Stimulated activated CD4-positive, alpha-beta T cell treated with anti-CD3 and anti-CD28 coated beads, Interleukin-1b, Interleukin-23, amount 100 ng/mL, for 48 hours (primary cell): ENCODE data around the gene GYPC.
"Not testable (repeated sequence)": the region's sequence is repeated elsewhere in the genome, so short reads cannot be mapped to it uniquely, and the experiment has no call there.

ENCODE experiments used
- DNase-seq: peaks from one replicate; pipeline ENCODE4 v3.0.0-alpha.2; 2020

GYPC gene, protein sequence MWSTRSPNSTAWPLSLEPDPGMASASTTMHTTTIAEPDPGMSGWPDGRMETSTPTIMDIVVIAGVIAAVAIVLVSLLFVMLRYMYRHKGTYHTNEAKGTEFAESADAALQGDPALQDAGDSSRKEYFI

DNA sequence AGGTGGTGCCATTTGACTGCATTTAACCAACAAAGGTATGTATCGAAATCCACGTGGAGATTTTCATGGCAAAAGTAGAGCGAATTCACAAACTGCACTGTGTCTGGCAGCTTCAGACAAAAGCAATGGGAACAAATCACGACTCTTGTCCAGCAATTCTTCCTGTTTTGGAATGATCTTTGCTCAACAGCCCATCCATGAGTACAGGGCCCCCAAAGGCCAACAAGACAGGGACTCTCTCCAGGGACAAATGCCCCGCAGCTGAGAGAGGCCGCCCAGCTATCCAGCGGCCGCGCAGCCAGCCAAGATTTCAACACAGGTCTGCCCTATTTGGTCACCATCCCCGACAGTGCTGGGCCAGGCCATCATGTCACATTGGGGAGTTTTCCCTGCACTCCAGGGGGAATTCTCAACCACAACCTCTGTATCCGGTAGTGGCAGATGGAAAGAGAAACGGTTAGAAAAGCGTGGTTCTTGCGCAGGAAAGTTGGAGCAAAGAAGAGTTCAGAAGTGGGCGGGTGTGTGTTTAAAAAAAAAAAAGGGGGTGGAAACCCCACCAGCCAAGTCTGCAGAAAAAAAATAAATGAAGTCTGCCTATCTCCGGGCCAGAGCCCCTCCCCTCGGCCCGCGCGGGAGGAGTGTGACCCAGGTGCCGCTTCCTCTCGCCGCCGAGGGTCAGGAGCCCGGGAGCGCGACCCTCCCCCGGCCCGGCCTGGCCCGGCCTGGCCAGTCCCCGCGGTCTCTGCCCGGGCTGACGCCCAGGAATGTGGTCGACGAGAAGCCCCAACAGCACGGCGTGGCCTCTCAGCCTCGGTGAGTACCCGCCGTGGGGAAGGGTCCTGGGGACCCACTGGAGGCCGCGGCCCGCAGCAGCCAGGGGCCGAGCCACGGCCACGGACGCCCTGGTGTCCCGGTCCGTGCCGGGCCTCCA is at the start of gene GYPC:
TSS of gene GYPC (plus strand) at position 659 of the 931 bp plus-strand sequence. CDS start at position 765, 106 bp downstream.
- peak; percentile 53 for DNase-seq

DNA sequence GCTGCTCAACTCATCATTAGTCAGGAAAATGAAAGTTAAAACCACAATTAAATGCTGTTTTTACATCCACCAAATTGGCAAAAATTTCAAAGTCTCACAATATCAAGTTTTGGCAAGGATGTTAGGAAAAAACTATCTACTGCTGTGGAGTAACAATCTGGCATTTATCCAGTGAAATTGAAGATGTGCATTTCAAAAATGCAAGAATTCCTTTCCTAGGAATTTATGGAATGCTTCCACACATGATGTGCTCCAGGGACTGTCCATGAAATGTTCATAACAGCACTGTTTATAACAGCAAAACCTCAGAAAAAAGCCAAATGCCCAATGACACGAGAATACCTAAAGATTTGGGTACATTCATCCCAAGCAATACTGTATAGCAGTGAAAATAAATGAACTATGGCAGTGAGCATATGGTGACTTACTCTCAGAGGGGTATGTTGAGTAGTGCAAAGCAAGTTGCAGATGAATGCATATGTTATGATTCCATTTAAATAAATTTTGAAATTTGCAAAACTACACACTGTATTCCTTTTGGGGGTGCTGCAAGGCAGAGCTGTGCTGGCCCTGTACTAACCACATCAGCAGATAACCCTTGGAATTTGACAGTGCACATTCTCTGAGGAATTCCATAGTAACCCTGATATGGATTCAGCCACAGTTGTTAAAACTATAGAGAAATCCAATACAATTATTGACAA is 41.3 kb upstream of the GYPC start:
- no peak for DNase-seq

GRCh38 chr2:126616606-126617069 is 39.3 kb upstream of the GYPC start:
- DNase-seq: no peak

GRCh38 chr2:126620302-126620701 is 35.7 kb upstream of the GYPC start:
- DNase-seq: no peak

DNA sequence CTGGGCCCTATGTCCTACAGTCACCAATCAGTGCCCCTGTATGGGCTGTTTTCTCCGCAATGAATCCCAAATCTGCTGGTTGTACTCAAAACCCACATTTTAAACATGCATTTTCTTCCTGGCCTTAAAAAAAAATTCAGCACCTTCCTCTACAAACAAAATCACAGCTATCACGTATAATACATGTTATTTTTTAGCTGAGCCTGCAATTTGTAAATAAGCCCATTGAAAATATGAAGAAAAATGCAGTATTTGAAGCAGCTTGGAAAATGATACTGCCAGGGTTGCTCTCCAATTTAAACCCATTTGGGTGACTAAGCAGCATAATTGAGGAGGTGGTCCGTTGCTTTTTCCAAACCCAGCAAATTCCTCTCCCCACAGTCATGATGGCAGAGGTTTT is 33.0 kb upstream of the GYPC start:
- DNase-seq: no peak

DNA sequence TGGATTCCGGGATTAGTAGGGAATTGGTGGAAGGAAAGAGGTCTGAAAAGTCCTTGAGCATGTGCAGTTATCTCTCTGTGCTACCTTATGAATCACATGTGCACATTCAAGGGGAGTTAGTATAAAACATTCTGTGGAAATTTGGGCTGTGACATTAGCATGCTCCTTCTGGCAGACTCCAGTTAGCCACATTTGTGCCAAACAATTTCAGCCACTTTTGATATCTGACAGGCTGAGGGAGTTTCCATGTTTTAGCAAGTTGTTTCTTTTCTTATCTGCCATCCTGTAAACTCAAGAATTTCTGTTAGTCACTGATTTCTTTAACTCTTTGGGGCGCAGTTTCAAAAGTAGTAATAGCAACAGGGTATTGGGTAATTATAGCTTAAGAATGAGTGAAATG is 28.3 kb upstream of the GYPC start:
- DNase-seq: no peak

DNA sequence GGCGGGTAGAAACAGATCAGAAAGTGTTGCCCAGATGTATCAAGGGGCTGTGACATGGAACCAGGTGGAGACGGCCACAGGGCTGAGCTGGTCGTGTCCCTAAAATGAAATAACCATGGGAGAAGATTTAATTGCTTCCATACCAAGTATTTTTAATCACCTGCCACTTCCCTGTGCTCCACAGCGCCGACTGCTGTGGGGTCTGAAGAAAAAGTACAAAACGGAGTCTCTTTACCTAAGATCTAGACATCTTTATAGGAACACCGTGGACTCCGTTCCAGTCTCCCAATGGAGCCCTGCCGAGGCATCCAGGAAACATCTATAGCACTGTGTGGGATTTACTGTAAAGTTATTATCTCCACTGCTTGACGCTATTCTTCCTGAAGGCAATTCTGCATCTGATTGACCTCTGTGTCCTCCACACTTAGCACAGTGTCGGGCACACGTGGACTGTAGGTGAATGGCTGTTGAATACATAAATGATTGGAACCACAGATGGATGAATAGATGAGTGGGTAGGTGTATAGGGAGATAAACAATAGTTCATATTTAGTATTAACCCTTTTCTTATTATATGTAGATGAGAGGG is 21.6 kb upstream of the GYPC start:
- DNase-seq: no peak

DNA sequence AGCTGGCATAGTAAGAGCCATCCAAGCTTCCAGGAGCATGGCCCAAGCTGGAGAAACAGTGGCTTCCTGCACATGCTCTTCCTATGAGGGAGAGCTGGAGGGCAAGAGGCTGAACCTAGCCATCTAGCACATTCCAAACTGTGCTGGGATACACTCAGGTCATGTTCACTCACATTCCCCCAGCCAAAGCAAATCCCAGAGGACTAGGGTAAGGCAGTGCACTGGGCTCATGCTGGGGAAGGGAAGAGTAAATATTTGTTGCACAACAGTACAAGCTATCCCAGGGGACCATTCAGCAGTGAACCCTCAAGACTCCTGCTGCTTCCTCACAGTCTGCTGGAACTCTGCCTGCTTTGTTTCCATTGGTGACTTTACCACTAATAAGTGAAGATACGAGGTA is 20.7 kb upstream of the GYPC start:
- DNase-seq: no peak

DNA sequence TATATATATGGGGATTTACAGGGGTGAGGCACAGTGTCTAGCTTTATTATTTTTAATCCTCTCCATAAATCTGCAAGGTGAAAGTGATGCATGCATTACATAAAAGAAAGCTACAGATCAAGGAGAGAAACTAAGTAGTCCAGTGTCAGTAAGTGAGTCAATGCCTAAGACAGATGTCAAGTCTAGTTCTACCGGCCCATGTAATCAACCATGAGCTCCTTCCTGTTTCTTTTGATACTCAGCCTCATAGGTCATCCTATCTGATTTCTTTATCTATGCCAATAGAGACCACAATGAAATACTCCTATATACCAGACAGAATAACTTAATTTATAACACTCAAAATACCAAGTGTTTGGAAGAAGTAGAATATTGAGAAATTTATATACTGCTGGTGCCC is 20.2 kb upstream of the GYPC start:
- DNase-seq: no peak

GRCh38 chr2:126637386-126637785 is 18.6 kb upstream of the GYPC start:
- DNase-seq: no peak

GRCh38 chr2:126638746-126639145 is 17.2 kb upstream of the GYPC start:
- no peak for DNase-seq

DNA sequence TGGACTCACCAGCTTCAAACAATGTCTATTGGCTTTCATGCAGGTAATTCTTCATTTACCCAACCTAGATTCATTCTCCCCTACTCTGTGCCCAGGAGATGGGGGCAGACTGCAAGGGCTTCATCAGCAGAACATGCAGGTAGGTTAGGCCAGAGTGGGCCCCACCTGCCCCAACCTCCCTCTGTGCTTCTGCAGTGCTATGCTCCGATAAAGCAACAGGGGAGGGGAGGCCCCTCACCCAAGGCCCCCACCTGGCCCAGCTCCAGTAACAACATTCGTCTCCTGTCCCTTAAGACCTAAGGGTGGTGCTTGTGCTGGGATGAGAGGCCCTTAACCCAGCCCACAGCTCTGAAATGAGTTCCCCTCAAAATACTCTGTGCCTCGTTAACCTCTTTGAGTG is 16.7 kb upstream of the GYPC start:
- no peak for DNase-seq

DNA sequence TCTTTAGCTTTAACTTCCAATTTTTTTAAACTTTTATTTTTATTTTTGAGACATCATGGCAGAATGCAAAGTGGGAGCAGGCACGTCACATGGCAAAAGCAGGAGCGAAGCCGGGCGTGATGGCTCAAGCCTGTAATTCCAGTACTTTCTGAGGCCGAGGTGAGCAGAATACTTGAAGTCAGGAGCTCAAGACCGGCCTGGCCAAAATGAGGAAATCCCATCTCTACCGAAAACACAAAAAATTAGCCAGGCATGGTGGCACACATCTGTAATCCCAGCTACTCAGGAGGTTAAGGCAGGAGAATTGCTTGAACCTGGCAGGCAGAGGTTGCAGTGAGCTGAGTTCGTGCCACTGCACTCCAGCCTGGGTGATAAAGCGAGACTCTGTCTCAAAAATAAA is 14.7 kb upstream of the GYPC start:
- not testable (repeated sequence) for DNase-seq

DNA sequence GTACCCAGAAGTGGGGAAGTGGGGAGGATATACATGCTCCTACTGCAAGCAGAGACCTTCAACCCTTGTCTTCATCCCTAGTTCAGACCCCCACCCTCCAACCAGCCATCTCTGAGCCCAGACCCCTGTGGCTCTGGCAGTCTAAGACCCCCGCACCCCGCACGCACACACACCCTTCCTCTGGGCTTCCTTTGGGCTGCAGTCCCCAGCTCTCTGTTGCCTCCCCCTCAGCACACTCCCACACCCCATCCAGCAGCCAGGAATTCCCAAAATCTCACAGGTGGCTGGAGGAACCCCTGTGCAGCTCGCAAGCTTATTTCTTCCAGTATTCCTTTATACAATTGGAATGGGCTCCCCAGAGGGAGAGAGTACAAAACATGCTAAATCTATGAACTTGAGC is 13.9 kb upstream of the GYPC start:
- DNase-seq: no peak

DNA sequence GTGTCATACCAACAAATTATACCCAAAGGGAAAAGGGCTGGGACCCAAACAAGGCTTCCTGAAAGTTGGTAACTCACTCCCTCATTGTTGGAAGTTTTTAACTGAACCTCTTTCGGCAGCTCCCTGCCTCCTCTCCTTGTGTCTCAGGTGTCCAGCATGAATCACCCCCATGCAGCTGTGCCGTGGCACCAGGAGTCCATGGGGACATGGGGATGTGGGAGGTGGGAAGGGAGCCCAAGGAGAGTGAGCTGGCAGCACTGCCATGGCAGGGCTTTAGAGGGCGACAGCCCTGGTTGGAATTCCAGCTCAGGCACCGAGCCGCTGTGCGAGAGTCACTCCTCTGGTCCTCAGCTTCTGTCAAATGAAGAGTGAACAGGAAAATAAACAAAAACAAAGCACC is 12.5 kb upstream of the GYPC start:
- DNase-seq: no peak

DNA sequence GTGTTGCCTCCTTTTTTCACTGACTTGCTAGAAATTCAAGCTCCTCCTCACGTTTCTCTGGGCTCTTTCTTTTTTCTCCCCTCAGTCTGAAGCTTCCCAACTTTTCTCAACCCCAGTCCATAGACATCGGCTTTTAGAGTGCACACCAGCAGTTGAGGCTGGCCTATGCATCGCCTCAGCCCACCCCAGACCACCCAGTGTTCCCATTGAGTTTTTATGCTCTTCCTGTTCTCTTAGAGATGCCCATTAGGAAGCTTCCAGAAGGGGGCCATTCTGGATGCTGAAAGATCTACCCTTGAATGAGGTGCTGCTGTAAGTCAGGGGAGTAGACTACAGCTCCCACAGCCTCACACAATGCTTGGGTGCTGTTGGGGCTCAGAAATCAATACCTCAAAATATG is 12.0 kb upstream of the GYPC start:
- DNase-seq: no peak

DNA sequence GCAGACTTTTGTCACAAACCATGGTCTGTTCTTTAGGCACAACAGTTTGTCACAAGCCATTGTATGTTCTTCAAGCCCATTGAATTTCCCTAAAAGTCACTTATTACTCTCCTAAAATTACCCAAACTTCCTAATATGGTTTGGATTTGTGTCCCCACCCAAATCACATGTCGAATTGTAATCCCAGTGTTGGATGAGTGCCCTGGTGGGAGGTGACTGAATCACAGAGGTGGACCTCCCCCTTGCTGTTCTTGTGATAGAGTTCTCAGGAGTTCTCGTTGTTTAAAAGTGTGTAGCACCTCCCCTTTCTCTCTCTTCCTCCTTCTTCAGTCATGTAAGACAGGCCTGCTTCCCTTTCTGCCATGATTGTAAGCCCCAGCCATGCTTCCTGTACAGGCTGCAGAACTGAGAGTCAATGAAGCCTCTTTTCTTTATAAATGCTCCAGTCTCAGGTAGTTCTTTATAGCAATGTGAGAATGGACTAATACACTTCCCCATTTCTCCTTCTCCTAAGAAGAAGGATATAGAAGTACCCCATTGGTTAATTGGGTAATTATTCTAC is 11.2 kb upstream of the GYPC start:
- no peak for DNase-seq

DNA sequence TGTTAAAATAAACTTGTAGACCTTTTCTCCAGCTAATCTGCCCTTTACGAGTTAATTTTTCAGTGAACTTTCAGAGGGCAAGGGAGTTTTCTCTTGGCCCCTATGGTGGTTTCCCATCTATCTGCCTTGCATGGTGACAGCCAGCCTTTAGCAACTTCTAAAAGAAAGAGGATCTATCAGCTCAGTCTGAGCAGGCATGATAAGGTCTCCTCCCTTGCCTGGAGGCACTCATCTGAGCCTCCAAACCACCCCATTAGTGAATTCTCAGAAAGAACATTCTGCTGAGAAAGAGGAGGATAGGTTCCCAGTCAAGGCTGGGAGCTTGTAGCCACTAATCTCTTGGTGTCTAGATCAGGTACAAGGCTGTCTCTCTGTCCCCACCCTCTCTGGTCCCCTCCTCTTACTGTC is 10.7 kb upstream of the GYPC start:
- DNase-seq: no peak

- no peak for DNase-seq
Measured at GRCh38 chr2:126646026-126646425, 9.9 kb upstream of the GYPC start.

GRCh38 chr2:126647714-126648344 is 8.1 kb upstream of the GYPC start:
- DNase-seq: not testable (repeated sequence)

DNA sequence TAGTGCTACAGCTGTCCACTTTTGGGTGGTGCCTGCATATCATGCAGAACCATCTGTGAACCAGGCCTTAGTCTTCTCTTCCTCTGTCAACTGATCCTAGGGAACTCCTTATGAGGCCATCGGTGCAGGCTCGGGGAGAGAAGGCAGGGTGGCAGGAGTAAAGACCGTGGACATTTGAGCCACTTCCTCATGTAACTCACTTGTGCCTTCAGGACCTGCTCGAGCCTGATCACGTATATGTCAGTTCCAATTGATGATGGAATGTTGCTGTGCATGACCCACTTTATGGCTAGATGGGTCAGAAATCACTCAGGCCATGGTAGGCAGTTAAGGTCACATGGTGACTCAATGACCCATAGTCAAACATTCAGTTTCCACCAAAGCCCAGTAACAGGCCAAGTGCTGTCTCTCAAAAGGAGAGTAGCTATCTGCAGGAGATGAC is 7.6 kb upstream of the GYPC start:
- DNase-seq: not testable (repeated sequence)

DNA sequence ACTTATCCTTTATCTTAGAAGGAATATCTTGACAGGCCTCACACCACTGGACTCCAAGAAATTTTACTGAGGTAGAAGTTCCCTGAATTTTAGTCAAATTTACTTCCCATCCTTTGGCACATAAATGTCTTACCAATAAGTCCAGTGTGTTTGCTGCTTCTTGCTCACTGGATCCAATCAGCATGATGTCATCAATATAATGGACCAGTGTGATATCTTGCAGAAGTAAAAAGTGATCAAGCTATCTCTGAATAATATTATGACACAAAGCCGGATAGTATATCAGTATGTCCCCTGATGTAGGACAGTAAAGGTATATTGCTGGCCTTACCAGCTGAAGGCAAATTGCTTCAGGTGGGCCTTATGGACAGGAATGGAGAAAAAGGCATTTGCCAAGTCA is 6.9 kb upstream of the GYPC start:
- DNase-seq: no peak

GRCh38 chr2:126650994-126651393 is 5.0 kb upstream of the GYPC start:
- no peak for DNase-seq
